Hepatocyte (in vitro differentiated cells): ENCODE data around the gene TARBP2.

Experiments used
- CTCF ChIP-seq: fragments of 200-600 bp; sonication (generic); IDR thresholded peaks from 2 replicates; pipeline ENCODE4 v1.5.1; 2016; ENCODE audit warnings: antibody characterized with exemption, mild to moderate bottlenecking; ENCODE audit not compliant: poor library complexity
- EZH2 ChIP-seq: fragments of 200-600 bp; sonication (generic); IDR thresholded peaks from 2 replicates; pipeline ENCODE4 v1.6.1; 2016; ENCODE audit warnings: antibody characterized with exemption, mild to moderate bottlenecking, borderline replicate concordance
- EZH2phosphoT487 ChIP-seq: fragments of 200-600 bp; sonication (generic); IDR thresholded peaks from one replicate; pipeline ENCODE4 v1.6.1; 2018; ENCODE audit warnings: antibody characterized with exemption, mild to moderate bottlenecking, low read depth, moderate library complexity; ENCODE audit not compliant: unreplicated experiment, severe bottlenecking

GRCh38 chr12:53515291-53515680 is 14.2 kb downstream of the TARBP2 start:
- no peak for TF ChIP-seq EZH2phosphoT487
- TF ChIP-seq CTCF = no peak
- no peak for TF ChIP-seq EZH2
